GM12878 (cell line): Measurements from ENCODE around the gene ESPNL. TPM values are rescaled to one million over a fixed set of nuclear protein-coding genes. Genes with fewer than 3 reads are reported as not detected.

Experiments used
- ATAC-seq: fragments of 200-7000 bp; cut with Tn5 transposase; 3 replicates; pipeline ENCODE4 v1.9.1; 2020; ENCODE audit warnings: mild to moderate bottlenecking, moderate library complexity
- BruUV-seq: library from RNA; stranded (reverse); fragments of 400-500 nt; replicated peaks from 2 replicates; lab custom pipeline; 2021; lab: Mats Ljungman, UMichigan
- CTCF ChIA-PET: fragments of 300-600 bp; sonication (Branson Sonifier 250); formaldehyde crosslinking; extraction: SDS; loops from one replicate; lab custom pipeline; 2021; ENCODE audit warnings: inconsistent platforms; lab: Yijun Ruan, JAX
- POLR2A ChIA-PET: fragments of 350-600 bp; formaldehyde crosslinking; extraction: SDS; loops from one replicate; lab custom pipeline; 2021; ENCODE audit warnings: inconsistent platforms; lab: Charles Lee
- RAD21 ChIA-PET: fragments of 300-600 bp; sonication (Branson Sonifier 250); formaldehyde crosslinking; loops from one replicate; lab custom pipeline; 2023; ENCODE audit warnings: antibody characterized with exemption; ENCODE audit not compliant: unreplicated experiment; lab: Charles Lee
- SMC1A ChIA-PET: fragments of 300-600 bp; sonication (Branson Sonifier 250); formaldehyde crosslinking; loops from one replicate; lab custom pipeline; 2023; ENCODE audit not compliant: unreplicated experiment, uncharacterized antibody; lab: Charles Lee
- DNase-seq: peaks from one replicate; pipeline ENCODE4 v3.0.0-alpha.2; 2011; ENCODE audit warnings: low read depth, low spot score
- FAIRE-seq: peaks from 3 replicates; lab custom pipeline; 2011; peaks lifted over from hg19 to GRCh38; lab: Jason Lieb, UNC
- H2AFZ ChIP-seq: 2 replicates; pipeline ENCODE4 v1.6.0; 2011; ENCODE audit warnings: low read depth, low read length, control low read depth; ENCODE audit not compliant: control insufficient read depth
- H3K27ac ChIP-seq: 2 replicates; pipeline ENCODE4 v1.5.1; 2011; ENCODE audit warnings: control low read depth; ENCODE audit not compliant: control insufficient read depth, insufficient read depth
- H3K27me3 ChIP-seq, 2 experiments: replicated peaks in 1 of 2; 2 replicates each; pipeline versions ENCODE4 v1.6.0 to v1.6.1; 2011; ENCODE audit warnings: low read length in 1 of 2; ENCODE audit not compliant: control insufficient read depth in 2 of 2, insufficient read depth in 2 of 2
- H3K36me3 ChIP-seq, 2 experiments: 2 replicates each; pipeline ENCODE4 v1.5.1; 2011; ENCODE audit warnings: low read length in 1 of 2; ENCODE audit not compliant: control insufficient read depth in 2 of 2, insufficient read depth in 2 of 2
- H3K4me1 ChIP-seq: 2 replicates; pipeline ENCODE4 v1.6.1; 2011; ENCODE audit warnings: mild to moderate bottlenecking, low read length, moderate library complexity, mixed read lengths; ENCODE audit not compliant: control insufficient read depth, insufficient read depth
- H3K4me2 ChIP-seq: 2 replicates; pipeline ENCODE4 v1.6.0; 2011; ENCODE audit warnings: control low read depth; ENCODE audit not compliant: control insufficient read depth, insufficient read depth
- H3K4me3 ChIP-seq: fragments of 200-600 bp; sonication (generic); 2 replicates; pipeline ENCODE4 v1.5.1; 2016
- H3K79me2 ChIP-seq: 2 replicates; pipeline ENCODE4 v1.6.0; 2011; ENCODE audit warnings: low read length; ENCODE audit not compliant: control insufficient read depth, insufficient read depth
- H3K9ac ChIP-seq: 2 replicates; pipeline ENCODE4 v1.8.0; 2011; ENCODE audit warnings: low read length, control low read depth, mixed read lengths; ENCODE audit not compliant: control insufficient read depth, insufficient read depth
- H3K9me3 ChIP-seq: replicated peaks from 3 replicates; pipeline ENCODE4 v1.5.1; 2011; ENCODE audit warnings: mild to moderate bottlenecking, low read length; ENCODE audit not compliant: control insufficient read depth, insufficient read depth
- H4K20me1 ChIP-seq: 2 replicates; pipeline ENCODE4 v1.6.0; 2011; ENCODE audit not compliant: control insufficient read depth, insufficient read depth
- CTCF ChIP-seq, 3 experiments: IDR thresholded peaks in 2 of 3; conservative IDR thresholded peaks in 1 of 3; 2 replicates each; pipeline ENCODE4 v1.5.1; 2011; ENCODE audit warnings: low read depth in 3 of 3, low read length in 3 of 3, mild to moderate bottlenecking in 3 of 3, control low read depth in 2 of 3, moderate library complexity in 2 of 3, inconsistent platforms in 1 of 3, mixed read lengths in 1 of 3; ENCODE audit not compliant: control insufficient read depth in 2 of 3, insufficient read depth in 1 of 3; ENCODE audit errors: extremely low read depth in 1 of 3
- E4F1 ChIP-seq: fragments of 450-650 bp; IDR thresholded peaks from 2 replicates; pipeline ENCODE4 v1.6.1; 2018; ENCODE audit warnings: borderline replicate concordance, mild to moderate bottlenecking; ENCODE audit not compliant: partially characterized antibody
- WGBS: methylation state at CpG from one replicate; pipeline ENCODE4 v1.1.6; 2016; ENCODE audit warnings: low lambda C conversion rate; ENCODE audit not compliant: insufficient replicate concordance, insufficient coverage; ENCODE audit errors: missing lambda C conversion rate; 5-methylcytosine and 5-hydroxymethylcytosine counted together
- in situ Hi-C: fragments of 300-500 bp; cut with MboI; formaldehyde crosslinking; loops from 9 replicates; pipeline ENCODE4 v1.14.3; 2018; ENCODE audit warnings: mixed read lengths
- intact Hi-C: fragments of 100-400 bp; cut with micrococcal nuclease; formaldehyde crosslinking; loops from one replicate; pipeline ENCODE4 v1.14.2; 2022; ENCODE audit not compliant: unreplicated experiment
- polyA plus RNA-seq, 11 experiments: library from polyadenylated mRNA; depleted of rRNA in 4 of 11; unstranded in 6 of 11; stranded (reverse) in 5 of 11; fragments of >200 nt; fragmentation: Nextera tagmentation in 4 of 11; fragmentation: Illumina TruSeq in 1 of 11; extraction: Ambion mirVana in 4 of 11; extraction: Trizol in 1 of 11; gene quantifications; 1 replicate in 1 of 11; 2 replicates in 10 of 11; pipeline versions ENCODE4 v1.2.1 to v1.2.3, GENCODE V29; 2011 to 2016; ENCODE audit warnings: inconsistent platforms in 2 of 11, missing spikeins in 2 of 11, low read depth in 1 of 11
- total RNA-seq, 4 experiments: library from RNA; depleted of rRNA in 3 of 4; stranded (reverse); fragments of >200 nt in 3 of 4; fragmentation: Illumina TruSeq in 1 of 4; extraction: Trizol in 1 of 4; gene quantifications; 2 replicates each; pipeline versions ENCODE4 v1.2.1 to v1.2.3, GENCODE V29; 2013 to 2021

The ESPNL gene
- total and polyA plus RNA-seq, 10 of the 15 experiments (the other 5 are each of a cell fraction or from before 2014, with no cell fraction given), result 0.05 to 0.94 (median 0.36) TPM; not detected in 3

- no peak overlapping the region for H2AFZ ChIP-seq
- RAD21 ChIA-PET, result no interaction called here
- no peaks in the 10 kb centered on the region for H3K9me3 ChIP-seq
- no peak overlapping the region for H3K9ac ChIP-seq
- no peak overlapping the region for H3K4me3 ChIP-seq
- H3K27ac ChIP-seq, result no peak overlapping the region
- in situ Hi-C loops (no loop called here), intact Hi-C loops (no loop called here)
- H3K27me3 ChIP-seq, result no peaks in the 10 kb centered on the region
- POLR2A ChIA-PET, result no interaction called here
- CTCF ChIA-PET, result no interaction called here
- 96% methylated on average over 2 of the region's 2 CpGs for WGBS
- peak; percentile 55 for ATAC-seq
- no peaks in the 10 kb centered on the region; the same call in 1 of the 2 replicates for H4K20me1 ChIP-seq
- no peak overlapping the region for H3K4me2 ChIP-seq
- H3K36me3 ChIP-seq, result peaks cover 8 to 40% of the 10 kb centered on the region in 2 experiments
- H3K79me2 ChIP-seq, result no peaks in the 10 kb centered on the region
- no peak for TF ChIP-seq E4F1
- TF ChIP-seq CTCF (IDR thresholded peaks at IDR 0.05 in 2 of 3, conservative IDR thresholded peaks at IDR 0.05 in 1 of 3; ENCODE audit: control insufficient read depth in 2 of 3, extremely low read depth in 1 of 3, insufficient read depth in 1 of 3, low read depth in 3 of 3, low read length in 3 of 3), result peak in 2 of 3 experiments; percentile 27 to 32; a peak in 3 of 6 replicates
- BruUV-seq, result no TSS peak
- no peak for FAIRE-seq
- SMC1A ChIA-PET, result no interaction called here
- H3K4me1 ChIP-seq, result no peaks in the 10 kb centered on the region
- no peak for DNase-seq
Measured at GRCh38 chr2:238173692-238174091, 73.6 kb downstream of the ESPNL start.
